Kidney epithelial cell (primary cell): ENCODE data around the gene GAA. TPM values are rescaled to one million over a fixed set of nuclear protein-coding genes. Genes with fewer than 3 reads are reported as not detected.
A peak's percentile ranks its signal among the peaks of the same experiment; 100 is the strongest.

Experiments used
- DNase-seq: peaks from one replicate; pipeline ENCODE4 v3.0.0-alpha.2; 2010; ENCODE audit warnings: low read depth
- H3K27me3 ChIP-seq: 2 replicates; pipeline ENCODE4 v1.6.0; 2011; ENCODE audit warnings: low read length; ENCODE audit not compliant: control insufficient read depth, insufficient read depth
- H3K36me3 ChIP-seq: 2 replicates; pipeline ENCODE4 v1.5.1; 2011; ENCODE audit warnings: low read length; ENCODE audit not compliant: control insufficient read depth, insufficient read depth
- H3K4me3 ChIP-seq: 2 replicates; pipeline ENCODE4 v1.5.1; 2011; ENCODE audit warnings: low read depth, mild to moderate bottlenecking, control low read depth, low read length
- total RNA-seq: library from RNA; depleted of rRNA; stranded (reverse); fragments of >200 nt; gene quantifications from 2 replicates; pipeline ENCODE4 v1.2.3, GENCODE V29; 2015
- TF ChIP-seq, protein P1 (sequence below): IDR thresholded peaks from 2 replicates; pipeline ENCODE4 v1.5.1; 2011; ENCODE audit warnings: mild to moderate bottlenecking, moderate library complexity, low read length, control low read depth, inconsistent platforms; ENCODE audit not compliant: insufficient read depth, poor library complexity, severe bottlenecking

GAA gene
- total RNA-seq, 1 donor from 2014 or later = 60.9 TPM

GRCh38 chr17:80124351-80124981 is 23.1 kb downstream of the GAA start:
- Histone ChIP-seq H3K36me3 (no peaks in the 10 kb centered on the region), H3K4me3 (no peak overlapping the region), H3K27me3 (no peaks in the 10 kb centered on the region)
- TF ChIP-seq, protein P1, sequence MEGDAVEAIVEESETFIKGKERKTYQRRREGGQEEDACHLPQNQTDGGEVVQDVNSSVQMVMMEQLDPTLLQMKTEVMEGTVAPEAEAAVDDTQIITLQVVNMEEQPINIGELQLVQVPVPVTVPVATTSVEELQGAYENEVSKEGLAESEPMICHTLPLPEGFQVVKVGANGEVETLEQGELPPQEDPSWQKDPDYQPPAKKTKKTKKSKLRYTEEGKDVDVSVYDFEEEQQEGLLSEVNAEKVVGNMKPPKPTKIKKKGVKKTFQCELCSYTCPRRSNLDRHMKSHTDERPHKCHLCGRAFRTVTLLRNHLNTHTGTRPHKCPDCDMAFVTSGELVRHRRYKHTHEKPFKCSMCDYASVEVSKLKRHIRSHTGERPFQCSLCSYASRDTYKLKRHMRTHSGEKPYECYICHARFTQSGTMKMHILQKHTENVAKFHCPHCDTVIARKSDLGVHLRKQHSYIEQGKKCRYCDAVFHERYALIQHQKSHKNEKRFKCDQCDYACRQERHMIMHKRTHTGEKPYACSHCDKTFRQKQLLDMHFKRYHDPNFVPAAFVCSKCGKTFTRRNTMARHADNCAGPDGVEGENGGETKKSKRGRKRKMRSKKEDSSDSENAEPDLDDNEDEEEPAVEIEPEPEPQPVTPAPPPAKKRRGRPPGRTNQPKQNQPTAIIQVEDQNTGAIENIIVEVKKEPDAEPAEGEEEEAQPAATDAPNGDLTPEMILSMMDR = peak; percentile 58
- DNase-seq = peak; percentile 54

- no peak for DNase-seq
- Histone ChIP-seq H3K36me3 (no peaks in the 10 kb centered on the region), H3K27me3 (no peaks in the 10 kb centered on the region), H3K4me3 (no peak overlapping the region)
- TF ChIP-seq, protein P1 = no peak
Observed at GRCh38 chr17:80125656-80126448, 24.5 kb downstream of the GAA start.

- H3K4me3 ChIP-seq = no peak overlapping the region
- TF ChIP-seq, protein P1 = no peak
Observed at GRCh38 chr17:80126449-80126715, 25.0 kb downstream of the GAA start.

DNA sequence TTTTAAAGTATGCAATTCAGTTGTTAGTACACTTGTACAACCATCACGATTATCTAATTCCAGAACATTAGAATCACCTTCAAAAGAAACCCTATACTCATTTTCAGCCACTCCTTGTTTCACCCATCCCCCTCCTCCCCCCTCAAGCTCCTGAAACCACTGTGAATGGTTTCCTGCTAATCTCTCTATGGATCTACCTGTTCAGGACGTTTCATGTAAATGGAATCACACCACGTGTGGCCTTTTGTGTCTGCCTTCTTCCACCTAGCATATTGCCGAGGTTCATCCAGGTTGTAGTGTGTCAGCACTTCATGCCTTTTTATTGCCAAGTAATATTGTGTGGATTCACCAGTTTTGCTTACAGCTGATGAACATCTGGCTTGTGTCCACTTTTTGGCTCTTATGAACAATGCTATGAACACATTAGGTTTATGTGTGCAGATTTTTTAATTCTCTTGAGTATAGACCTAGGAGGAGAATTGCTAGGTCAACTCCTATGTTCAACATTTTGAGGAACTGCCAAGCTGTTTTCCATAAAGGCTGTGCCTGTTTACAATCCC is 27.7 kb downstream of the GAA start:
- TF ChIP-seq, protein P1 = no peak
- Histone ChIP-seq H3K27me3 (no peaks in the 10 kb centered on the region), H3K4me3 (no peak overlapping the region), H3K36me3 (no peaks in the 10 kb centered on the region)
- no peak for DNase-seq

More at GRCh38 chr17:80126449-80126715, 25.0 kb downstream of the GAA start:
- H3K36me3 ChIP-seq = no peaks in the 10 kb centered on the region
- H3K27me3 ChIP-seq = no peaks in the 10 kb centered on the region
- no peak for DNase-seq

GRCh38 chr17:80130992-80131391 is 29.6 kb downstream of the GAA start:
- no peaks in the 10 kb centered on the region for H3K36me3 ChIP-seq
- H3K4me3 ChIP-seq = no peak overlapping the region
- no peak for DNase-seq
- H3K27me3 ChIP-seq = no peaks in the 10 kb centered on the region
- TF ChIP-seq, protein P1 = no peak
